Measurements from ENCODE around the gene RPSA. TPM values are rescaled to one million over a fixed set of nuclear protein-coding genes. Genes with fewer than 3 reads are reported as not detected.

The RPSA gene
- total and polyA plus RNA-seq, 8 donors, result 738 to 1,954 (median 1,788) TPM

DNA sequence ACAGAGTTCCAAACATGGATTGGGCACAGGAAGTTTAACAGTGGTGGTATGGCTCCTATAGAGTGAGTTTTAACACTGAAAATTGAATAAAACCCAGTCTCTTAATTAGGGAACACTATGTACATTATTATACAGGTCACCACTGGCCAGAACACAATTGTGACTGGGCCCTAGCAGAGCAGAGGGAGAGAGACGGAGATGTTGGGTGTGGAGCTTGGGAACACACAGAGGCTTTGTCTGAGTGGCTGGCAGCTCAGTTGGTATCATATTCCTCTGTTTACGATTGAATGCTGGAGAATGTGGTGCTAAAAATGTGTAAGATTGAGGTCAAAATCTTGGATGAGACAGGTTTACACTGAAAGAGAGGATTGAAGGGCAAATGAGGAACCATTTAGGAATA is 54.2 kb downstream of the RPSA start:
- Histone ChIP-seq H3K4me3 (no peak overlapping the region), H3K27ac (no peak overlapping the region), H3K36me3 (no peaks in the 10 kb centered on the region), H3K27me3 (no peaks in the 10 kb centered on the region), H3K9me3 (no peaks in the 10 kb centered on the region), H3K4me1 (no peaks in the 10 kb centered on the region)
- ATAC-seq (no peak), DNase-seq (no peak)
- intact Hi-C loops (cut with DNase I), result no loop called here
- TF ChIP-seq, protein P1, sequence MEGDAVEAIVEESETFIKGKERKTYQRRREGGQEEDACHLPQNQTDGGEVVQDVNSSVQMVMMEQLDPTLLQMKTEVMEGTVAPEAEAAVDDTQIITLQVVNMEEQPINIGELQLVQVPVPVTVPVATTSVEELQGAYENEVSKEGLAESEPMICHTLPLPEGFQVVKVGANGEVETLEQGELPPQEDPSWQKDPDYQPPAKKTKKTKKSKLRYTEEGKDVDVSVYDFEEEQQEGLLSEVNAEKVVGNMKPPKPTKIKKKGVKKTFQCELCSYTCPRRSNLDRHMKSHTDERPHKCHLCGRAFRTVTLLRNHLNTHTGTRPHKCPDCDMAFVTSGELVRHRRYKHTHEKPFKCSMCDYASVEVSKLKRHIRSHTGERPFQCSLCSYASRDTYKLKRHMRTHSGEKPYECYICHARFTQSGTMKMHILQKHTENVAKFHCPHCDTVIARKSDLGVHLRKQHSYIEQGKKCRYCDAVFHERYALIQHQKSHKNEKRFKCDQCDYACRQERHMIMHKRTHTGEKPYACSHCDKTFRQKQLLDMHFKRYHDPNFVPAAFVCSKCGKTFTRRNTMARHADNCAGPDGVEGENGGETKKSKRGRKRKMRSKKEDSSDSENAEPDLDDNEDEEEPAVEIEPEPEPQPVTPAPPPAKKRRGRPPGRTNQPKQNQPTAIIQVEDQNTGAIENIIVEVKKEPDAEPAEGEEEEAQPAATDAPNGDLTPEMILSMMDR (IDR thresholded peaks at IDR 0.05), result no peak

Other genes starting within 250 kb of the RPSA start
- under 1 TPM; 0.09 to 0.18 TPM for gene XIRP1, start 214.1 kb upstream of the RPSA start, total RNA-seq
- under 1 TPM; 0.03 to 0.14 (median 0.06) TPM for gene XIRP1, start 214.1 kb upstream of the RPSA start, polyA plus RNA-seq (ENCODE audit: insufficient read length in 6 of 6)
- 1 to 10 TPM; 4.6 to 6.4 TPM for gene CX3CR1, start 126.7 kb upstream of the RPSA start, total RNA-seq
- gene CX3CR1, start 126.7 kb upstream of the RPSA start, polyA plus RNA-seq (ENCODE audit: insufficient read length in 6 of 6), result 1 to 10 TPM; 1.8 to 5.7 (median 4.4) TPM
- under 1 TPM in 1 of 2 donors, not detected in 1; 0.29 TPM for gene CCR8, start 77.0 kb upstream of the RPSA start, total RNA-seq
- gene CCR8, start 77.0 kb upstream of the RPSA start, polyA plus RNA-seq (ENCODE audit: insufficient read length in 6 of 6), result not detected
- 10 to 100 TPM; 28.9 to 33.7 TPM for gene SLC25A38, start 23.4 kb upstream of the RPSA start, total RNA-seq
- 10 to 100 TPM; 34.3 to 41.5 (median 39.4) TPM for gene SLC25A38, start 23.4 kb upstream of the RPSA start, polyA plus RNA-seq (ENCODE audit: insufficient read length in 6 of 6)
- under 1 TPM; 0.09 to 0.16 TPM for gene MOBP, start 61.0 kb downstream of the RPSA start, total RNA-seq
- under 1 TPM; 0.08 to 0.55 (median 0.28) TPM for gene MOBP, start 61.0 kb downstream of the RPSA start, polyA plus RNA-seq (ENCODE audit: insufficient read length in 6 of 6)

Data from left lung (tissue), 10 donors.